PFSK-1 (cell line): ENCODE data around the gene GRHPR.

Experiments used
- POLR2AphosphoS5 ChIP-seq: IDR thresholded peaks from 2 replicates; pipeline ENCODE4 v1.6.1; 2012; ENCODE audit warnings: low read depth, mild to moderate bottlenecking, control low read depth, low read length, moderate library complexity
- SIN3A ChIP-seq: IDR thresholded peaks from 2 replicates; pipeline ENCODE4 v1.6.1; 2012; ENCODE audit warnings: mild to moderate bottlenecking, low read length, moderate library complexity, borderline replicate concordance; ENCODE audit not compliant: insufficient read depth

DNA sequence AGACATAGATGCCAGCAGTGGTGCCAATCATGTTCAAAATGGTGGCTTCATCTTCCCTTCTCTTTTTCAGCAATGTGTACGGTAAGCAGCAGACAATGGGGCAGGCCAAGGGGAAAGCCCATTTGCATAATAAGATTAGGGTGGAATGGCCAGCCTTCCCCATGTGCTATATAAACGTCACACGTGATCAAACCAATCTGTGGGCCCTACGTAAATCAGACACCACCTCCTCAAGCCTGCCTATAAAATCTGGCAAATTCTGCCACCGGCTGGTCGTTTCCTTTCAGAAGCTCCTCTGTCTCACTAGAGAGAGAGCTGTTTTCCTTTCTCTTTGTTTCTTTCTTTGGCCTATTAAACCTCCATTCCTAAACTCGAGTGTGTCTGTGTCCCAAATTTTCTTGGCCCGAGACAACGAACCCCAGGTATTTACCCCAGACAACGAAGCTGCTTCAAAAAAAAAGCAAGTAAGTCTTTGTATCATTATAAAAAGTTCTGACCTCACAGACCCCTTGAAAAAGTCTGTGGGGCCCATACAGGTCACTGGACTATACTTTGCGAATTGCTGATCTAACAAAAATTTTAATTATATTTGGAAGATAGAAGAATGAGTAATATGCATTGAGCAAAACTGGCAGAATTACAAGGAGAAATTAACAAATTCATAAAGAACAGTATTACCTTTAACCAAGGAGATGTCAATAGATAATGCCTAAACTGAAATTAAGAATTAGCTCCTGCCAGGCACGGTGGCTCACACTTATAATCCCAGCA, 27.6 kb downstream of the GRHPR start:
- no peak for TF ChIP-seq POLR2AphosphoS5
- no peak for TF ChIP-seq SIN3A
